BLaER1 (cell line): ENCODE data around the gene SLC46A3.
"Not testable (repeated sequence)": the region's sequence is repeated elsewhere in the genome, so short reads cannot be mapped to it uniquely, and the experiment has no call there.

Source experiments
- H3K27ac ChIP-seq: shearing (Covaris generic); formaldehyde crosslinking; 2 replicates; pipeline ENCODE4 v1.8.1; 2022
- H3K27me3 ChIP-seq: shearing (Covaris generic); formaldehyde crosslinking; 2 replicates; pipeline ENCODE4 v1.8.1; 2022
- H3K36me3 ChIP-seq: shearing (Covaris generic); formaldehyde crosslinking; 2 replicates; pipeline ENCODE4 v1.8.1; 2022
- H3K4me1 ChIP-seq: shearing (Covaris generic); formaldehyde crosslinking; 2 replicates; pipeline ENCODE4 v1.8.1; 2022
- H3K4me2 ChIP-seq: shearing (Covaris generic); formaldehyde crosslinking; 2 replicates; pipeline ENCODE4 v1.8.1; 2022
- H3K4me3 ChIP-seq: shearing (Covaris generic); formaldehyde crosslinking; 2 replicates; pipeline ENCODE4 v1.8.1; 2022
- H3K9ac ChIP-seq: shearing (Covaris generic); formaldehyde crosslinking; 2 replicates; pipeline ENCODE4 v1.8.1; 2022
- H3K9me3 ChIP-seq: shearing (Covaris generic); formaldehyde crosslinking; 2 replicates; pipeline ENCODE4 v1.8.1; 2022
- H4K20me1 ChIP-seq: shearing (Covaris generic); formaldehyde crosslinking; 2 replicates; pipeline ENCODE4 v1.8.1; 2022
- Cebpa-rat ChIP-seq: shearing (Covaris generic); IDR thresholded peaks from 2 replicates; pipeline ENCODE4 v1.8.1; 2022

The SLC46A3 gene

GRCh38 chr13:28750187-28751045, 31.6 kb upstream of the SLC46A3 start:
- TF ChIP-seq Cebpa-rat = no peak
- Histone ChIP-seq H3K4me3 (no peak overlapping the region), H3K4me2 (no peak overlapping the region), H3K9ac (no peak overlapping the region), H3K36me3 (no peaks in the 10 kb centered on the region), H3K27me3 (no peaks in the 10 kb centered on the region), H4K20me1 (no peaks in the 10 kb centered on the region), H3K4me1 (peaks cover 6% of the 10 kb centered on the region; the same call in 1 of the 2 replicates), H3K9me3 (peaks cover 12% of the 10 kb centered on the region), H3K27ac (no peak overlapping the region)

DNA sequence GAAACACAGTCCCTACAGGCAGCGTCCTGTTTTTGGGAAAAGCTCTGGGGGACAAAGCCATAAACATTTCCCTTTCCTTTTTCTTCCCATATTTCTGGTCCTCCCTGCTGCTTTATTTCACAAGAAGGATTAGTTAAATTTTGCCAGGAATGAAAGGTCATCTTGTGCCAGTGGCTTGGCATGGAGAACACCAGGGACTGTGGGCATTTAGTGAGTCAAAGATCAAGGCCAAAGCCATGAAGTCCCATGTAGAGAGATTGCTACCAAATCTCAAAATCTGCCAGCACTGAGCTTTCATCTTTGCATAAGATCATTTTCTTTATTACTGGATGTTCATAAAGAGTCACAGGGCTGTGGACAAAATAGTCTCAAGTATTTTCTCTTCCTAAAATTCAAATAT, 29.1 kb upstream of the SLC46A3 start:
- H3K9ac ChIP-seq = no peak overlapping the region
- TF ChIP-seq Cebpa-rat = no peak
- H3K27ac ChIP-seq = no peak overlapping the region
- no peak overlapping the region for H3K4me2 ChIP-seq
- no peak overlapping the region for H3K4me3 ChIP-seq
- no peaks in the 10 kb centered on the region for H4K20me1 ChIP-seq
- no peaks in the 10 kb centered on the region for H3K9me3 ChIP-seq
- H3K36me3 ChIP-seq = no peaks in the 10 kb centered on the region
- no peaks in the 10 kb centered on the region for H3K4me1 ChIP-seq
- no peaks in the 10 kb centered on the region for H3K27me3 ChIP-seq

- H3K36me3 ChIP-seq = no peaks in the 10 kb centered on the region
- TF ChIP-seq Cebpa-rat = no peak
- H3K4me3 ChIP-seq = no peak overlapping the region
- H3K4me1 ChIP-seq = no peaks in the 10 kb centered on the region
- H3K9me3 ChIP-seq = no peaks in the 10 kb centered on the region
- no peaks in the 10 kb centered on the region for H4K20me1 ChIP-seq
- H3K4me2 ChIP-seq = no peak overlapping the region
- H3K9ac ChIP-seq = no peak overlapping the region
- no peaks in the 10 kb centered on the region for H3K27me3 ChIP-seq
- H3K27ac ChIP-seq = no peak overlapping the region
Measured at GRCh38 chr13:28746287-28746612, 27.5 kb upstream of the SLC46A3 start.

DNA sequence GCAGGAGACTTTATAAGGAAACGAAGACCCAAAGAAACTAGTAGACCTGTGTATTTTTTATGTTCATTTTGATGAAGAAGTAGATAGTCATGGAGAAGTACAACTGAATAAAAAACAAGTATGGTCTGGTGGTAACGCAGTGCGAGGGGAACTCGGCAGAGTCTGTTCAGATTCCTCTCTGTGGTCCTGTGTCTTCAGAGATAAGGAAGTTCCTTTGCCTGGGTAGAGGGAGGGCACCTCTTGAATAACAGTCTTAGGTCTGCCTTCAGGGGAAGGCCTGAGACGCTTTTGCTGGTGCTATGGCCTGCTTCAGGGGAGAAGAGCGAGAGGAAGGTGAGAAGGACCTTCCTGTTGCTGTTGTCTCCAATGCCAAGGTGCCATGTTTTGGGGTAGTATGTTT, 25.9 kb upstream of the SLC46A3 start:
- no peak overlapping the region for H3K4me3 ChIP-seq
- H3K4me2 ChIP-seq = no peak overlapping the region
- H3K4me1 ChIP-seq = no peaks in the 10 kb centered on the region
- no peaks in the 10 kb centered on the region for H4K20me1 ChIP-seq
- H3K27me3 ChIP-seq = no peaks in the 10 kb centered on the region
- H3K9me3 ChIP-seq = peaks cover 7% of the 10 kb centered on the region; the same call in 1 of the 2 replicates
- TF ChIP-seq Cebpa-rat = no peak
- no peak overlapping the region for H3K9ac ChIP-seq
- H3K36me3 ChIP-seq = no peaks in the 10 kb centered on the region
- no peak overlapping the region for H3K27ac ChIP-seq

DNA sequence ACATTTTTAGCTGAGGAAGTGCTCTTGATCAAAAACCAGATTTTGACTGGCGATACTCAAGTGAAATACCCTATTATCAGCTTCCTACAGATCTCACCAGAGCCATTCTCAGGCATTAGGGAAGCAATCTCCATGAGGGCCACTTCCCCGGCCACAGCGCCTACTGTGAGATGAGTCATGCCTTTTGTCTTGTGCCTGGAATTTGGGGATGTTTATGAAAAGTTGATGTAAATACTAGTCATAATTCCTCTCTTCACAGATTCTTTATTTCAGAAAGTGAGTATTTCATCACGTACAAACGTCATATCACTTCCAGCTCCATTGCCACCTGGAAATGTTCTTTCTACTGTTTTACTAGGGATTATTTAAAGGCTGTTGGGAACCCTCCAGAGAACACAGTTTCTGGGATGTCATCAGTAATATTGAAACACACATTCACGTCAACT, 25.3 kb upstream of the SLC46A3 start:
- Histone ChIP-seq H3K27ac (no peak overlapping the region), H3K9ac (no peak overlapping the region), H4K20me1 (no peaks in the 10 kb centered on the region), H3K27me3 (no peaks in the 10 kb centered on the region), H3K4me2 (no peak overlapping the region), H3K4me1 (peaks cover under 1% of the 10 kb centered on the region; the same call in 1 of the 2 replicates), H3K9me3 (peaks cover 10% of the 10 kb centered on the region; the same call in 1 of the 2 replicates), H3K4me3 (no peak overlapping the region), H3K36me3 (no peaks in the 10 kb centered on the region)
- TF ChIP-seq Cebpa-rat = no peak

DNA sequence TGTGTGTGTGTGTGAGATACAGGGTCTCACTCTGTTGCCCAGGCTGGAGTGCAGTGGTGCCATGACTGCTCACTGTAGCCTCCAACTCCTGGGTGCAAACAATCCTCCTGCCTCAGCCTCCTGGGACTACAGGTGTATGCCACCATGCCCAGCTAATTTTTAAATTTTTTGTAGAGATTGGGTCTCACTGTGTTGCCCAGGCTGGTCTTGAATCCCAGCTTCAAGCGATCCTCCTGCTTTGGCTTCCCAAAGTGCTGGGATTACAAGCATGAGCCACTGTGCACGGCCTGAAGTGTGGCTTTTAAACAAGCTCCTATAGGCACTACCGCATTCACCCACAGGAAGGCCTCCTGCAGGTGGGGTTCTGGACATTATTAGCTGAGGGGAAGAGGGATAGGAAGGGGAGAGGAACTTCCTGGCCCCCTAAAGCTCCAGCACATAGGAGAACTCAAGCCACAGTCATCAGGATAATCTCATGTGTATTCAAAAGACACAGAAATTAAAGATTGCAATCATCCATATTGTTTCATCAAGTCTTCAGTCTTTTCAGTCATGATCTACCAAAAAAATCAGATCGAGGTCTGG, 24.8 kb upstream of the SLC46A3 start:
- H3K27ac ChIP-seq = no peak overlapping the region
- no peaks in the 10 kb centered on the region for H3K36me3 ChIP-seq

GRCh38 chr13:28743020-28743419, 24.2 kb upstream of the SLC46A3 start:
- no peaks in the 10 kb centered on the region for H4K20me1 ChIP-seq
- TF ChIP-seq Cebpa-rat = no peak
- H3K9ac ChIP-seq = no peak overlapping the region
- no peak overlapping the region for H3K27ac ChIP-seq
- H3K36me3 ChIP-seq = no peaks in the 10 kb centered on the region
- H3K27me3 ChIP-seq = no peaks in the 10 kb centered on the region
- peaks cover 10% of the 10 kb centered on the region; the same call in 1 of the 2 replicates for H3K9me3 ChIP-seq
- no peak overlapping the region for H3K4me2 ChIP-seq
- peaks cover 12% of the 10 kb centered on the region for H3K4me1 ChIP-seq
- no peak overlapping the region for H3K4me3 ChIP-seq

More for the DNA sequence above, 24.8 kb upstream of the SLC46A3 start:
- peaks cover 10% of the 10 kb centered on the region; the same call in 1 of the 2 replicates for H3K9me3 ChIP-seq
- H3K4me1 ChIP-seq = peaks cover 6% of the 10 kb centered on the region
- H3K9ac ChIP-seq = no peak overlapping the region
- no peak for TF ChIP-seq Cebpa-rat
- H3K27me3 ChIP-seq = no peaks in the 10 kb centered on the region
- H3K4me2 ChIP-seq = no peak overlapping the region
- no peaks in the 10 kb centered on the region for H4K20me1 ChIP-seq
- H3K4me3 ChIP-seq = no peak overlapping the region

DNA sequence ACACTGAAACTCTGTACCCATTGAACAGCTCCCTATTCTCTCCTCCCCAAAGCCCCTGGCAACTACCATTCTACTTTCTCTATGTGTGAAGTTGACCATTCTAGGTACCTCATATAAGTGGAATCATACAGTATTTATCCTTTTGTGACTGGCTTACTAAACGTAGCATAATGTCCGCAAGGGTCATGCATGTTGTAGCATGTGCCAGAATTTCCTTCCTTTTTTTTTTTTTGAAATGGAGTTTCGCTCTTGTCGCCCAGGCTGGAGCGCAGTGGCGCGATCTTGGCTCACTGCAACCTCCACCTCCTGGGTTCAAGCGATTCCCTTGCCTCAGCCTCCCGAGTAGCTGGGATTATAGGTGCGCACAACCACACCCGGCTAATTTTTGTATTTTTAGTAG, 23.7 kb upstream of the SLC46A3 start:
- H3K27me3 ChIP-seq, H3K9ac ChIP-seq, H3K36me3 ChIP-seq: not testable (repeated sequence)

DNA sequence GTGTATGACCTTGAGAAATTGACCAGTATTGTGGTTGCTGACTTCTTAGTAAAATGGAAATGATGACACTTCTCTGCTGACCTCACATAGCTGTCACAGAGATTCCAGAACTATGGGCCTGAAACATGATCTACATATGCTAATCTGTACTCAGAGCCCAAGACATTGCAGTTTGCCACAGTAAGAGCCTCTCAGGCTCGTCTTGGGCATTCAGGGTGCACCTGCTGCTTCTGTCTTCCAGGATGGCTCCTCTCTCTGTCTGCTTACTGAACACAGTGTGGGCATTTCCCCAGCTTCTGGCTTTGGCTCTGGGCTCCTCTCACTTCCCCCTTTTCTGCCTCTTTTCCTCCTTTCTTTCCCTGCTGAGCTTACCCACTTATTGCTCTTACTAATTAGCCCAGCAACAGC, 22.3 kb upstream of the SLC46A3 start:
- TF ChIP-seq Cebpa-rat = no peak
- Histone ChIP-seq H3K36me3 (no peaks in the 10 kb centered on the region), H3K9ac (no peak overlapping the region), H3K9me3 (peaks cover 10% of the 10 kb centered on the region; the same call in 1 of the 2 replicates), H3K4me2 (no peak overlapping the region), H3K27ac (no peak overlapping the region), H4K20me1 (no peaks in the 10 kb centered on the region), H3K4me1 (peaks cover 12% of the 10 kb centered on the region), H3K4me3 (no peak overlapping the region), H3K27me3 (no peaks in the 10 kb centered on the region)

More for the DNA sequence above, 23.7 kb upstream of the SLC46A3 start:
- H3K9me3 ChIP-seq, H4K20me1 ChIP-seq, H3K4me2 ChIP-seq, H3K4me3 ChIP-seq, H3K27ac ChIP-seq: not testable (repeated sequence)
- H3K4me1 ChIP-seq = peaks cover 12% of the 10 kb centered on the region

- no peak overlapping the region for H3K9ac ChIP-seq
- H3K4me2 ChIP-seq = no peak overlapping the region
- peaks cover 10% of the 10 kb centered on the region; the same call in 1 of the 2 replicates for H3K9me3 ChIP-seq
- H4K20me1 ChIP-seq = no peaks in the 10 kb centered on the region
- no peaks in the 10 kb centered on the region for H3K27me3 ChIP-seq
- peaks cover 12% of the 10 kb centered on the region for H3K4me1 ChIP-seq
- no peak overlapping the region for H3K4me3 ChIP-seq
- no peak overlapping the region for H3K27ac ChIP-seq
- no peaks in the 10 kb centered on the region for H3K36me3 ChIP-seq
- no peak for TF ChIP-seq Cebpa-rat
Measured at GRCh38 chr13:28739376-28739775, 20.6 kb upstream of the SLC46A3 start.
